Embryonic facial prominence (tissue), 1 donor: ENCODE results near the gene FZD10.

ENCODE experiments used
- DNase-seq: peaks from one replicate; pipeline ENCODE4 v3.0.0-alpha.2; 2016; ENCODE audit errors: extremely low spot score

Gene FZD10

GRCh38 chr12:130179191-130179590 lies 16.9 kb downstream of the FZD10 start:
- no peak for DNase-seq

- no peak for DNase-seq
Observed at GRCh38 chr12:130179621-130180020, 17.4 kb downstream of the FZD10 start.

- no peak for DNase-seq
Observed at GRCh38 chr12:130181211-130181610, 18.9 kb downstream of the FZD10 start.

- no peak for DNase-seq
Observed at GRCh38 chr12:130183585-130184370, 21.5 kb downstream of the FZD10 start.

GRCh38 chr12:130184404-130185090 lies 22.3 kb downstream of the FZD10 start:
- DNase-seq = no peak

- no peak for DNase-seq
Observed at GRCh38 chr12:130185455-130186391, 23.5 kb downstream of the FZD10 start.

- no peak for DNase-seq
Observed at GRCh38 chr12:130186651-130187268, 24.5 kb downstream of the FZD10 start.

- DNase-seq = no peak
Observed at GRCh38 chr12:130192642-130193345, 30.5 kb downstream of the FZD10 start.

- DNase-seq = no peak
Observed at GRCh38 chr12:130194154-130194553, 31.9 kb downstream of the FZD10 start.

- no peak for DNase-seq
Observed at GRCh38 chr12:130195369-130195768, 33.1 kb downstream of the FZD10 start.

GRCh38 chr12:130195776-130196175 lies 33.5 kb downstream of the FZD10 start:
- no peak for DNase-seq

- DNase-seq = no peak
Observed at GRCh38 chr12:130196827-130197226, 34.6 kb downstream of the FZD10 start.

- DNase-seq = no peak
Observed at GRCh38 chr12:130198026-130198662, 35.9 kb downstream of the FZD10 start.

GRCh38 chr12:130198663-130199060 lies 36.4 kb downstream of the FZD10 start:
- DNase-seq = no peak

- DNase-seq = no peak
Observed at GRCh38 chr12:130199581-130200390, 37.5 kb downstream of the FZD10 start.

GRCh38 chr12:130200445-130200844 lies 38.2 kb downstream of the FZD10 start:
- no peak for DNase-seq

GRCh38 chr12:130201037-130201436 lies 38.8 kb downstream of the FZD10 start:
- DNase-seq = no peak

GRCh38 chr12:130202201-130202600 lies 39.9 kb downstream of the FZD10 start:
- DNase-seq = no peak

- DNase-seq = no peak
Observed at GRCh38 chr12:130203151-130203550, 40.9 kb downstream of the FZD10 start.

GRCh38 chr12:130204541-130204953 lies 42.3 kb downstream of the FZD10 start:
- no peak for DNase-seq
